Peyer's patch (tissue), 4 donors: ENCODE data around the gene FAM83G.
"Not testable (repeated sequence)": the region's sequence is repeated elsewhere in the genome, so short reads cannot be mapped to it uniquely, and the experiment has no call there.

Experiments
- CTCF ChIP-seq, 6 experiments: fragments of 450-650 bp in 4 of 6; fragments of 200-600 bp in 2 of 6; sonication (generic) in 1 of 6; IDR thresholded peaks; one replicate each; pipeline ENCODE4 v1.5.1; 2017 to 2019; ENCODE audit warnings: antibody characterized with exemption in 6 of 6, mild to moderate bottlenecking in 3 of 6, moderate library complexity in 1 of 6
- POLR2A ChIP-seq, 2 donors: fragments of 450-650 bp; IDR thresholded peaks; one replicate each; pipeline ENCODE4 v1.5.1; 2017; ENCODE audit warnings: antibody characterized with exemption in 2 of 2, mild to moderate bottlenecking in 2 of 2, moderate library complexity in 2 of 2

DNA sequence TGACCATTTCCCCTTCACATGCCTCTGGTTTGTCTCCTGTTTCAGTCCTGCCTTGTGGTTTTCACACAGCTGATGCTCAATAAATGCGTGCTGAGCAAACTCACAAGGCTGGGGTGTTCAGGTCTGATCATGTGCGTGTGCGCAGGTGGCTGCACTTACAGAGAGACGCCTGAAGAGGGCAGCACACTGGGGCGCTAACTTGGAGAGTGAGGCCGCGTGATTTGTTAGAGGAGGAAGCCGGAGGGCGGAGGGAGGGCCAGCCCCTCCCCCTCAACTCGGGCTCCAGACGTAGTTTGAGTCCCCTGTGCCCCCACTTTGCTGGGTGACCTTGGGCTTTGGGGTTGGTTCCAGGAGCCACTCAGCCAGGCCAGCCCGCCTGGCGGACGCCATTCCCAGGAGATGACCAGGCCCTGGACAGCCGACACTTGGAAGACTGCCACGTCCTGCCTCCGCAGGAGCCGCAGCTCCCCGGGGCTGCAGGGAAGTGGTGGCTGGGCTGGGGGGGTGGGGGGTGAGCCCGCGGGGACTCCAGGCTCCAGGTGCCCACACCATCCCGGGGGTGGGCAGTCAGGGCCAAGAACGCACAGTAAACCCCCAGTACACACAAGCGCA is 27.9 kb upstream of the FAM83G start:
- TF ChIP-seq CTCF, POLR2A (IDR thresholded peaks at IDR 0.05): not testable (repeated sequence)
